H1 (cell line): Measurements from ENCODE around the gene SLC22A15.

Source experiments
- CEBPB ChIP-seq: IDR thresholded peaks from 2 replicates; pipeline ENCODE4 v1.6.1; 2012; ENCODE audit warnings: low read depth, low read length
- EGR1 ChIP-seq: IDR thresholded peaks from 2 replicates; pipeline ENCODE4 v1.6.1; 2011; ENCODE audit warnings: low read depth, low read length, borderline replicate concordance
- EZH2 ChIP-seq: fragments of 200-600 bp; sonication (generic); IDR thresholded peaks from 2 replicates; pipeline ENCODE4 v1.7.1; 2012; ENCODE audit warnings: low read depth, mild to moderate bottlenecking, moderate library complexity, low read length, inconsistent platforms; ENCODE audit not compliant: severe bottlenecking
- GABPA ChIP-seq: IDR thresholded peaks from 2 replicates; pipeline ENCODE4 v1.6.1; 2011; ENCODE audit warnings: mild to moderate bottlenecking, low read length, moderate library complexity, borderline replicate concordance; ENCODE audit not compliant: insufficient read depth
- MAX ChIP-seq: IDR thresholded peaks from 2 replicates; pipeline ENCODE4 v1.6.1; 2012; ENCODE audit warnings: inconsistent platforms
- POLR2A ChIP-seq, 2 experiments: IDR thresholded peaks; 1 replicate in 1 of 2; 2 replicates in 1 of 2; pipeline ENCODE4 v1.6.1; 2011; ENCODE audit warnings: low read depth in 2 of 2, low read length in 2 of 2, mild to moderate bottlenecking in 2 of 2; ENCODE audit errors: control extremely low read depth in 1 of 2
- POLR2AphosphoS5 ChIP-seq: IDR thresholded peaks from 2 replicates; pipeline ENCODE4 v1.6.1; 2011; ENCODE audit warnings: low read depth, low read length
- RXRA ChIP-seq: IDR thresholded peaks from 2 replicates; pipeline ENCODE4 v1.6.1; 2011; ENCODE audit warnings: low read depth, mild to moderate bottlenecking, low read length, moderate library complexity; ENCODE audit not compliant: insufficient read depth
- ZNF274 ChIP-seq: IDR thresholded peaks from 2 replicates; pipeline ENCODE4 v1.7.0; 2012; ENCODE audit warnings: low read length, borderline replicate concordance; ENCODE audit errors: extremely low read depth
- TF ChIP-seq, protein P1 (sequence below), 3 experiments: IDR thresholded peaks; 1 replicate in 2 of 3; 2 replicates in 1 of 3; pipeline versions ENCODE4 v1.5.1 to v1.6.1; 2011; ENCODE audit warnings: low read length in 3 of 3, mild to moderate bottlenecking in 3 of 3, inconsistent platforms in 2 of 3, low read depth in 1 of 3, moderate library complexity in 1 of 3; ENCODE audit not compliant: insufficient read depth in 1 of 3; ENCODE audit errors: control extremely low read depth in 1 of 3

- TF ChIP-seq, protein P1, sequence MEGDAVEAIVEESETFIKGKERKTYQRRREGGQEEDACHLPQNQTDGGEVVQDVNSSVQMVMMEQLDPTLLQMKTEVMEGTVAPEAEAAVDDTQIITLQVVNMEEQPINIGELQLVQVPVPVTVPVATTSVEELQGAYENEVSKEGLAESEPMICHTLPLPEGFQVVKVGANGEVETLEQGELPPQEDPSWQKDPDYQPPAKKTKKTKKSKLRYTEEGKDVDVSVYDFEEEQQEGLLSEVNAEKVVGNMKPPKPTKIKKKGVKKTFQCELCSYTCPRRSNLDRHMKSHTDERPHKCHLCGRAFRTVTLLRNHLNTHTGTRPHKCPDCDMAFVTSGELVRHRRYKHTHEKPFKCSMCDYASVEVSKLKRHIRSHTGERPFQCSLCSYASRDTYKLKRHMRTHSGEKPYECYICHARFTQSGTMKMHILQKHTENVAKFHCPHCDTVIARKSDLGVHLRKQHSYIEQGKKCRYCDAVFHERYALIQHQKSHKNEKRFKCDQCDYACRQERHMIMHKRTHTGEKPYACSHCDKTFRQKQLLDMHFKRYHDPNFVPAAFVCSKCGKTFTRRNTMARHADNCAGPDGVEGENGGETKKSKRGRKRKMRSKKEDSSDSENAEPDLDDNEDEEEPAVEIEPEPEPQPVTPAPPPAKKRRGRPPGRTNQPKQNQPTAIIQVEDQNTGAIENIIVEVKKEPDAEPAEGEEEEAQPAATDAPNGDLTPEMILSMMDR (IDR thresholded peaks at IDR 0.05; ENCODE audit: control extremely low read depth in 1 of 3, insufficient read depth in 1 of 3, low read depth in 1 of 3, low read length in 3 of 3) = no peak
- TF ChIP-seq GABPA (no peak), EZH2 (no peak), CEBPB (no peak), POLR2A (IDR thresholded peaks at IDR 0.05; ENCODE audit: control extremely low read depth in 1 of 2, low read depth in 2 of 2, low read length in 2 of 2) (no peak), MAX (no peak), EGR1 (no peak), ZNF274 (no peak), RXRA (no peak), POLR2AphosphoS5 (no peak)
Measured at GRCh38 chr1:116015679-116016078, 39.4 kb downstream of the SLC22A15 start.
